ENCODE measurements around the gene DDX42.

DNA sequence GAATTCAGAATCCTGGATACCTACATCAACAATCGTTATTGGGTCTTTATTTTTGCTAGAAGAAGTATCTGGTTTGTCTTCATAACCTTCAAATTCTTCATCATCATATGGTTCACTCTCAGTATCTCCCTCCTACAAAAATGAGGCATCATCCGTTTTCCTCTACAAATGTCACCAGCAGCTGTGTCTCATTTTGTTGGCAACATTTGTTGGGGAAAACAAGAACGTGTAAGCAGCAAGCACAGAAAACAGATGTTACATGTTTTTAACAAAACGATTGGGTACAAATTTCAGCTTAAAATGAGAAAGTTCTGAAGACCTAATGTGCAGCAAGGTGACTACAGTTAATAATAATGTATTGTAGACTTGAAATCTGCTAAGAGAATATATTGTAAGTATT, 9.3 kb upstream of the DDX42 start:
- TF ChIP-seq POLR2AphosphoS5 (IDR thresholded peaks at IDR 0.05) (no peak), EP300 (IDR thresholded peaks at IDR 0.05) (no peak), POLR2A (IDR thresholded peaks at IDR 0.05) (no peak)
- TF ChIP-seq, protein P1, sequence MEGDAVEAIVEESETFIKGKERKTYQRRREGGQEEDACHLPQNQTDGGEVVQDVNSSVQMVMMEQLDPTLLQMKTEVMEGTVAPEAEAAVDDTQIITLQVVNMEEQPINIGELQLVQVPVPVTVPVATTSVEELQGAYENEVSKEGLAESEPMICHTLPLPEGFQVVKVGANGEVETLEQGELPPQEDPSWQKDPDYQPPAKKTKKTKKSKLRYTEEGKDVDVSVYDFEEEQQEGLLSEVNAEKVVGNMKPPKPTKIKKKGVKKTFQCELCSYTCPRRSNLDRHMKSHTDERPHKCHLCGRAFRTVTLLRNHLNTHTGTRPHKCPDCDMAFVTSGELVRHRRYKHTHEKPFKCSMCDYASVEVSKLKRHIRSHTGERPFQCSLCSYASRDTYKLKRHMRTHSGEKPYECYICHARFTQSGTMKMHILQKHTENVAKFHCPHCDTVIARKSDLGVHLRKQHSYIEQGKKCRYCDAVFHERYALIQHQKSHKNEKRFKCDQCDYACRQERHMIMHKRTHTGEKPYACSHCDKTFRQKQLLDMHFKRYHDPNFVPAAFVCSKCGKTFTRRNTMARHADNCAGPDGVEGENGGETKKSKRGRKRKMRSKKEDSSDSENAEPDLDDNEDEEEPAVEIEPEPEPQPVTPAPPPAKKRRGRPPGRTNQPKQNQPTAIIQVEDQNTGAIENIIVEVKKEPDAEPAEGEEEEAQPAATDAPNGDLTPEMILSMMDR (IDR thresholded peaks at IDR 0.05), result no peak

Data from suprapubic skin (tissue), 4 donors.